Renal pelvis (tissue), 4 donors: ENCODE results near the gene IL17F. TPM values are rescaled to one million over a fixed set of nuclear protein-coding genes. Genes with fewer than 3 reads are reported as not detected.

Experiments
- DNase-seq: peaks from one replicate; pipeline ENCODE4 v3.0.0-alpha.2; 2013
- polyA plus RNA-seq, 3 donors: library from polyadenylated mRNA; unstranded; fragments of 120-200 nt; gene quantifications; one replicate each; pipeline ENCODE4 v1.2.1, GENCODE V29; 2013; ENCODE audit not compliant: insufficient read length in 3 of 3

The IL17F gene
- polyA plus RNA-seq, 3 donors: 0.27 to 0.53 (median 0.36) TPM

DNA sequence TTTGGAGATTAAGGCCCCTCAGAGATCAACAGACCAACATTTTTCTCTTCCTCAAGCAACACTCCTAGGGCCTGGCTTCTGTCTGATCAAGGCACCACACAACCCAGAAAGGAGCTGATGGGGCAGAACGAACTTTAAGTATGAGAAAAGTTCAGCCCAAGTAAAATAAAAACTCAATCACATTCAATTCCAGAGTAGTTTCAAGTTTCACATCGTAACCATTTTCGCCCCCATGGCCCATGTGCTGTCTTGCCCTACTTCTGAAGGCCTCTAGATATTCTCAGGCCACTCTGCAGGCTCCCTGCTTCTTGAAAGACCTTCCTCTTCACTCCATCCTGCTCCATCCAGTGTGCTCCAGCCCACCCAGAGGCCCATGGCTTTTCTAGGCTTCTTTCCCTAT is 53.9 kb downstream of the IL17F start:
- DNase-seq: no peak

DNA sequence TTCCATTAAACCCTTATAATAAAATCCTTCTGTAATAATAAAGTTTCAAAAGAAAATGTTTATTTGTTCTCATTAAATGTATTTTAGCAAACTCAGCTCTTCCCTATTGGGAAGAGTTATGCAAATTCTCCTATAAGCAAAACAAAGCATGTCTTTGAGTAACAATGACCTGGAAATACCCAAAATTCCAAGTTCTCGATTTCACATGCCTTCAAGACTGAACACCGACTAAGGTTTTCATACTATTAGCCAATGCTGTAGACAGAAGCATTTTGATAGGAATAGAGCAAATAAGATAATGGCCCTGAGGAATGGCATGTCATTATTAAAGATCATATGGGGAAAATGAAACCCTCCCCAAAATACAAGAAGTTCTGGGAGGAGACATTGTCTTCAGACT is 54.3 kb downstream of the IL17F start:
- DNase-seq: no peak

DNA sequence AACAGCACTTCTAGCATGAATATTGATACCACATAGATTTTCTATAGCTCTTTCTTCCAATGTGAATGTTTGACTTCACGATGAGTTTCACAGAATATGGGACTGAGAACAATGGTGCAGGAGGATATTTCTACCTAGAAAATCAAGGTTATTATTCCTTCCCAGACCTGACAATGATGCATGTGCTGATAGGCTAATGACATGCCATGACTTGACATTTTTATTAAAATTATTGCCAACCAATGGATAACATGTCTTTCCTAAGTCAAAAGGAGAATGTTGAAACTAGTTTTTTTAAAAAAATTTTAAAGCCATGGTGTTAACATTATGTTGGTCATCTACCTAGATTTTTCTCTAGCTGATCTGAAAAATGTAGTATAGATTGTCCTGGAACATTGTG is 57.2 kb downstream of the IL17F start:
- no peak for DNase-seq

Other genes with a start within 250 kb of the IL17F start
- 10 to 100 TPM; 18.3 to 35.8 (median 26.8) TPM for gene PKHD1, start 156.9 kb downstream of the IL17F start, polyA plus RNA-seq
- not detected for gene IL17A, start 58.1 kb downstream of the IL17F start, polyA plus RNA-seq
- gene MCM3, start 40.2 kb upstream of the IL17F start, polyA plus RNA-seq: 100 to 1,000 TPM; 127 to 142 (median 138) TPM
- 10 to 100 TPM; 19.8 to 25.5 (median 25.4) TPM for gene PAQR8, start 117.7 kb upstream of the IL17F start, polyA plus RNA-seq
- 10 to 100 TPM; 54.4 to 75.7 (median 63.6) TPM for gene EFHC1, start 175.8 kb upstream of the IL17F start, polyA plus RNA-seq